Keratinocyte (primary cell): Measurements from ENCODE around the gene PHLPP1. TPM values are rescaled to one million over a fixed set of nuclear protein-coding genes. Genes with fewer than 3 reads are reported as not detected.

Source experiments
- DNase-seq: peaks from one replicate; pipeline ENCODE4 v3.0.0-alpha.2; 2011; ENCODE audit warnings: low read depth, missing footprints, low spot score
- FAIRE-seq: peaks from 2 replicates; lab custom pipeline; 2011; peaks lifted over from hg19 to GRCh38; lab: Jason Lieb, UNC
- H2AFZ ChIP-seq: 2 replicates; pipeline ENCODE4 v1.6.0; 2012; ENCODE audit warnings: low read length, control low read depth, inconsistent platforms; ENCODE audit not compliant: control insufficient read depth
- H3K27ac ChIP-seq: 2 replicates; pipeline ENCODE4 v1.5.1; 2011; ENCODE audit warnings: low read length; ENCODE audit not compliant: control insufficient read depth, insufficient read depth
- H3K27me3 ChIP-seq: 3 replicates; pipeline ENCODE4 v1.6.0; 2011; ENCODE audit warnings: low read length; ENCODE audit not compliant: control insufficient read depth, insufficient read depth; ENCODE audit errors: extremely low read depth
- H3K36me3 ChIP-seq, 2 experiments: 2 replicates in 1 of 2; 3 replicates in 1 of 2; pipeline ENCODE4 v1.5.1; 2011; ENCODE audit warnings: low read length in 2 of 2, mild to moderate bottlenecking in 1 of 2; ENCODE audit not compliant: control insufficient read depth in 2 of 2, insufficient read depth in 2 of 2; ENCODE audit errors: extremely low read depth in 1 of 2
- H3K4me1 ChIP-seq: 3 replicates; pipeline ENCODE4 v1.5.1; 2011; ENCODE audit warnings: low read length; ENCODE audit not compliant: control insufficient read depth, insufficient read depth; ENCODE audit errors: extremely low read depth
- H3K4me2 ChIP-seq: 3 replicates; pipeline ENCODE4 v1.6.0; 2011; ENCODE audit warnings: low read depth, low read length; ENCODE audit not compliant: control insufficient read depth, insufficient read depth; ENCODE audit errors: extremely low read depth
- H3K4me3 ChIP-seq, 3 experiments: fragments of 200-600 bp in 1 of 3; sonication (generic) in 1 of 3; 2 replicates in 2 of 3; 3 replicates in 1 of 3; pipeline ENCODE4 v1.5.1; 2011 to 2016; ENCODE audit warnings: low read length in 3 of 3, mild to moderate bottlenecking in 3 of 3, control low read depth in 2 of 3, inconsistent platforms in 1 of 3, low read depth in 1 of 3, mixed read lengths in 1 of 3, mixed run types in 1 of 3, moderate library complexity in 1 of 3; ENCODE audit not compliant: control insufficient read depth in 2 of 3, insufficient read depth in 2 of 3; ENCODE audit errors: extremely low read depth in 1 of 3
- H3K79me2 ChIP-seq: 2 replicates; pipeline ENCODE4 v1.6.0; 2012; ENCODE audit warnings: low read length; ENCODE audit not compliant: control insufficient read depth, insufficient read depth
- H3K9ac ChIP-seq: 3 replicates; pipeline ENCODE4 v1.6.0; 2011; ENCODE audit warnings: low read length; ENCODE audit not compliant: control insufficient read depth, insufficient read depth; ENCODE audit errors: extremely low read depth
- H3K9me1 ChIP-seq: 3 replicates; pipeline ENCODE4 v1.6.0; 2011; ENCODE audit warnings: low read length; ENCODE audit not compliant: control insufficient read depth, insufficient read depth; ENCODE audit errors: extremely low read depth
- H3K9me3 ChIP-seq: 2 replicates; pipeline ENCODE4 v1.5.1; 2012; ENCODE audit warnings: low read depth, low read length; ENCODE audit not compliant: control insufficient read depth
- H4K20me1 ChIP-seq: 3 replicates; pipeline ENCODE4 v1.6.0; 2011; ENCODE audit warnings: low read length; ENCODE audit not compliant: control insufficient read depth, insufficient read depth; ENCODE audit errors: extremely low read depth
- CTCF ChIP-seq, 3 experiments: IDR thresholded peaks in 1 of 3; conservative IDR thresholded peaks in 1 of 3; optimal IDR thresholded peaks in 1 of 3; 2 replicates in 2 of 3; 3 replicates in 1 of 3; pipeline versions ENCODE3 to v1.5.1; 2011; ENCODE audit warnings: low read length in 3 of 3, mild to moderate bottlenecking in 3 of 3, moderate library complexity in 2 of 3, control low read depth in 1 of 3, inconsistent platforms in 1 of 3; ENCODE audit not compliant: insufficient read depth in 2 of 3; ENCODE audit errors: extremely low read depth in 1 of 3
- EZH2 ChIP-seq: IDR thresholded peaks from one replicate; pipeline ENCODE4 v1.6.1; 2012; ENCODE audit warnings: inconsistent platforms, mild to moderate bottlenecking, low read length, moderate library complexity
- dilution Hi-C: fragments of 300-500 bp; cut with MboI; formaldehyde crosslinking; loops from one replicate; pipeline ENCODE4 v1.7.0; 2020; ENCODE audit warnings: low sequenced_read_pairs; ENCODE audit not compliant: extremely low pct_ligation_motif_present
- polyA plus RNA-seq, 5 experiments: library from polyadenylated mRNA; depleted of rRNA in 3 of 5; stranded (reverse) in 3 of 5; stranded (forward) in 1 of 5; unstranded in 1 of 5; fragments of >200 nt; gene quantifications; 1 replicate in 1 of 5; 2 replicates in 3 of 5; 3 replicates in 1 of 5; pipeline versions ENCODE4 v1.2.1 to v1.2.3, GENCODE V29; 2011 to 2012; ENCODE audit warnings: missing spikeins in 2 of 5, low read depth in 1 of 5, low replicate concordance in 1 of 5

PHLPP1 gene
- polyA plus RNA-seq, 1 donor (not counting 4 experiments of a cell fraction or from before 2014, with no cell fraction given): 8.4 TPM

GRCh38 chr18:62784338-62784965 lies 69.1 kb downstream of the PHLPP1 start:
- dilution Hi-C loops: no loop called here
- H3K9me3 ChIP-seq: no peaks in the 10 kb centered on the region
- H3K4me3 ChIP-seq: no peak overlapping the region
- H3K27me3 ChIP-seq: no peaks in the 10 kb centered on the region
- FAIRE-seq: no peak
- peaks cover 21% of the 10 kb centered on the region for H3K79me2 ChIP-seq
- no peak overlapping the region for H3K4me2 ChIP-seq
- DNase-seq: no peak
- H3K36me3 ChIP-seq: no peaks in the 10 kb centered on the region
- no peak overlapping the region for H3K27ac ChIP-seq
- H2AFZ ChIP-seq: no peak overlapping the region
- H3K4me1 ChIP-seq: peaks cover 21% of the 10 kb centered on the region
- H3K9me1 ChIP-seq: no peaks in the 10 kb centered on the region
- H4K20me1 ChIP-seq: no peaks in the 10 kb centered on the region
- no peak overlapping the region for H3K9ac ChIP-seq
- TF ChIP-seq EZH2: no peak
- no peak for TF ChIP-seq CTCF (optimal IDR thresholded peaks at IDR 0.05 in 1 of 3, IDR thresholded peaks at IDR 0.05 in 1 of 3, conservative IDR thresholded peaks at IDR 0.05 in 1 of 3; ENCODE audit: extremely low read depth in 1 of 3, insufficient read depth in 2 of 3, low read length in 3 of 3)

GRCh38 chr18:62784966-62785413 lies 69.6 kb downstream of the PHLPP1 start:
- Histone ChIP-seq H3K36me3 (no peaks in the 10 kb centered on the region), H3K27ac (no peak overlapping the region), H3K9me3 (no peaks in the 10 kb centered on the region), H3K4me1 (peaks cover 21% of the 10 kb centered on the region), H3K9ac (no peak overlapping the region), H3K4me3 (no peak overlapping the region), H2AFZ (no peak overlapping the region), H3K79me2 (peaks cover 22% of the 10 kb centered on the region), H4K20me1 (no peaks in the 10 kb centered on the region), H3K4me2 (no peak overlapping the region), H3K27me3 (no peaks in the 10 kb centered on the region), H3K9me1 (no peaks in the 10 kb centered on the region)
- DNase-seq (no peak), FAIRE-seq (no peak)
- no peak for TF ChIP-seq EZH2
- no peak for TF ChIP-seq CTCF (optimal IDR thresholded peaks at IDR 0.05 in 1 of 3, IDR thresholded peaks at IDR 0.05 in 1 of 3, conservative IDR thresholded peaks at IDR 0.05 in 1 of 3; ENCODE audit: extremely low read depth in 1 of 3, insufficient read depth in 2 of 3, low read length in 3 of 3)
- dilution Hi-C loops: no loop called here
